Endometrial microvascular endothelial cells (primary cell): ENCODE measurements around the gene ZDHHC16. TPM values are rescaled to one million over a fixed set of nuclear protein-coding genes. Genes with fewer than 3 reads are reported as not detected.

Source experiments
- in situ Hi-C: cut with HindIII; loops from 2 replicates; pipeline ENCODE4 v1.10.0; 2017; ENCODE audit warnings: low sequenced_read_pairs, low pct_unique_long_range_greater_than_20kb; ENCODE audit errors: inconsistent ontology term
- total RNA-seq: library from RNA; depleted of rRNA; stranded (reverse); fragments of >200 nt; gene quantifications from one replicate; pipeline ENCODE4 v1.2.3, GENCODE V29; 2015; ENCODE audit errors: inconsistent ontology term

The ZDHHC16 gene
- total RNA-seq, 1 donor from 2014 or later: 62.8 TPM

DNA sequence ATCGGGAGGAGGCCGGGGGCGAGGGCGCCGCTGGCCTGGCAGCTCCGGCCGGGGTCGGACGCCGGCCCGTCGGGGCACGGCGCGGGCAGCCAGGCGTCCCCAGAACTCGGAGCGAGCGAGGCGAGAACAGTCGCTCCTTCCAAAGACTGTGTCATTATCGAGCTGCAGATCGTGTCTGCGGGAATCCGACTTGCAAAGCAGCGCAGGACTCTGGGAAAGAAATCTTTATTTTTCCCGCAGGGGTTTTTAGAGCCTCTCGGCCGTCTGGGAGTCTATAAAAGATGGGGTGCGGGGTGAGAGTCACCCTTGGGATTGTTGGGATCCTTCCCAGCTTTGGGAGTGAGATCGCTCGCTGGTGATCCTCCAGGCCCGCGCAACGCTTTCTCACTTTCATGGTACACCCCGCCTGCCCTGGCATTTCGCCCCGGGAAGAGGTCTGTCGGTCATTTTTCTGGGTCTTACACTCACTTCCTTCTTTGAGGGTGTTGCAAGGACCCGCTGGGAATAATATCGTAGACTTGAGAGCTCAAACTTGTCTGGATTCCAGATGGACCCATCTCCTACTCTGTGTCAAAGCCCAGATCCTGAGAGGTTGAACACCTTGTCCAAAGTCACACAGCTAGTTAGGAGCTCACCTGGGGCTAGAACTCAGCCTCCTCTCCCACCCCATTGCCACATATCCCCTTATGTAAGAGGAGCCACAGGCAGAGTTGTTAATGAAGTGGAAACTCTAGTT lies 53.8 kb downstream of the ZDHHC16 start:
- in situ Hi-C loops: no loop called here

DNA sequence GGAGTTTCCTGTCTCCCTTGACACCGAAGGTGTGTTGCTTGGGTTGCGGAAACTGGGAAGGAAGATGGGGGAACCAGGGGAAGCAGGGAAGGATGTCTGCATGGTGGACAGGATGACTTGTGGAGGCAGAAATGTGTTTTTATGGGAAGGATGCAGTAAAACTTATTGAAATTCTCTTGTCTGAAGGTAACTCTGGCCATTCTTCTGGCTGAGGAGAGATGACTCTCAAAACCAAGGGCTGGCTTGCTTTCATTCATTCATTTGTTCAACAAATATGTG lies 54.3 kb downstream of the ZDHHC16 start:
- in situ Hi-C loops: no loop called here

DNA sequence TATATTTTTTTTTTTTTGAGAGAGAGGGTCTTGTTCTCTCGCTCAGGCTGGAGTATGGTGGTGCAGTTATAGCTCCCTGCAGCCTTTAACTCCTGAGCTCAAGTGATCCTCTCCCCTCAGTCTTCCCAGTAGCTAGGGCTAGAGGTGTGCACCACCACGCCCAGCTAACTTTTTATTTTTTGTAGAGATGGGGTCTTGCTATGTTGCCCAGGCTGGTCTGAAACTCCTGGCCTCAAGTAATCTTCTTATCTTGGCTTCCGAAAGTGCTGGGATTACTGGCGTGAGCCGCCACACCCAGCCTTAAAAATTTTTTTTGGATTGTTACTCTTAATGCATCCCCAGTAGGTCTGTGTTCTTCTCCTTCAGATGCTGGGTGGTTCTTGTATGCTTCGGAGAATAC lies 56.9 kb downstream of the ZDHHC16 start:
- in situ Hi-C loops: no loop called here

DNA sequence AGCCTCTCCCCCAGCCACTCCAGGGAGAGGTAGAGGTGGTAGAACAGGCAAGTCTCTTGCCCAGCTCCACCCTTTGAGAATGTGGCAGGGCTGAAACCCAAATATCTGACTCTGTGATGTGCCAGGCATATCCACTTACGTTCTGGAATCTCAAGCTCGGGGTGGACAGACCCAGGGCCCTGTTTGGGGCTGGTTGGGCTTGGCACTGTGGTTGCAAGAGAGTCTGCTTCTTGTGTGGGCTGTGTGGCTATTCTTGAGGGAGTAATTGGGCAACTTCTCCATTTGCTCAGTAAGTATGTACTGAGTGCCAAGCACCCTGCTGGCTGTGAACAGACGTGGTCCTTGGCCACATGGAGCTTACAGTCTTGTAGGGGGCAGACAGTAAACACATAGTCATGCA lies 57.4 kb downstream of the ZDHHC16 start:
- in situ Hi-C loops: no loop called here

DNA sequence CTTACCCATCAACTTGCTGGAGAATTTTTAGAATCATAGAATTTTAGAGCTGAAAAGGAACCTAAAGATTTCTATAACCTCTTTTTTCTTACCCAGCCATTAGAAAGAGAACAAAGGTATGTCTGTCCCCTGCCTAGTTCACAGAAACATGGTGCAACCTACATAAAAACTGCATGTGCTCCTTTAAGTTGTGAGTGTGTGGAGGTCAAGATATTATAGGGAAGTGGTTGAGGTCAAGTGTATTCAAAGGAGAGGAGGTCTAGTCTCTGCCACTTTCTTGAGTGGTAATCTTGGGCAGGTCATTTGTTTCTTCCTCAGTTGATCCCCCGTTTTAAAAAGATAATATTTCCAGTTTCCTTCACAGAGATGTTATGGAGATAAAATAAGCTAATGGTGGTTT lies 59.2 kb downstream of the ZDHHC16 start:
- in situ Hi-C loops: no loop called here

DNA sequence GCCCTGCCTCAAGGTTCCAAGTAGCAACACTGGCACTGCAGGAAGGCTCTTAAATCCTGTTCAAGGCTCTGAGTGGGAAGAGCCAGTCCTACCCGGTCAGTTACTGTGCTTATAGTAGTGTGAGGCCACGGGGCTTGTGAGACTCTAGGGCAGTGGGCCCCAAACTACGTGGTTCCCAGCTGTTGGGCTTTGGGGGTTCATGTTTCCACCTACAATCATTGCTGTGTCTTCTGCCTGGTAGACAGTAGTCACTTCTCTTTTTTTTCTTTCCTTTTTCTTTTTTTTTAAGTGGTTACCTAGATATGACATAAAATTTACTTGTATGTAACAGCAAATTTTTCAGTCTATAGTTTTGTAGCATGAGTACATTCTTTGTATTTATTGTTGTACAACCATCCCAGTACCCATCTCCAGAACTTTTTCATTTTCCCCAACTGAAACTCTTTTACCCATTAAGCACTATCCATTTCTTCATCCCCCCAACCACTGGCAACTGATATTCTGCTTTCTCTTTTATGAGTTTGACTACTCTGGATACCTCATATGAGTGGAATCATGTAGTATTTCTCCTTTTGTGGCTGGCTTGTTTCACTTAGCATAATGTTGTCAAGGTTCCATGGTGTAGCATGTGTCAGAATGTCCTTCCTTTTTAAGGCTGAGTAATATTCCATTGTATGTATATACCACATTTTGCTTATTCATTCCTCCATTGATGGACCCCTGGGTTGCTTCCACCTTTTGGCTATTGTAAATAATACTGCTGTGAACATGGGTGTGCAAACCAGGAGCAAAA lies 60.4 kb downstream of the ZDHHC16 start:
- in situ Hi-C loops: no loop called here

Other genes with a start within 250 kb of the ZDHHC16 start
- 13.8 TPM for gene ARHGAP19, start 153.5 kb upstream of the ZDHHC16 start, total RNA-seq
- 0.84 TPM for gene FRAT1, start 126.9 kb upstream of the ZDHHC16 start, total RNA-seq
- 8.3 TPM for gene FRAT2, start 111.4 kb upstream of the ZDHHC16 start, total RNA-seq
- 27.9 TPM for gene RRP12, start 44.8 kb upstream of the ZDHHC16 start, total RNA-seq
- 735 TPM for gene PGAM1, start 20.0 kb upstream of the ZDHHC16 start, total RNA-seq
- 76.7 TPM for gene EXOSC1, start 169 bp upstream of the ZDHHC16 start, total RNA-seq
- gene MMS19, start 52.2 kb downstream of the ZDHHC16 start, total RNA-seq: 91.4 TPM
- gene UBTD1, start 52.7 kb downstream of the ZDHHC16 start, total RNA-seq: 34.5 TPM
- 2.5 TPM for gene ANKRD2, start 126.6 kb downstream of the ZDHHC16 start, total RNA-seq
- 0.37 TPM for gene HOGA1, start 138.2 kb downstream of the ZDHHC16 start, total RNA-seq
- gene C10orf62, start 143.5 kb downstream of the ZDHHC16 start, total RNA-seq: not detected
- 4.7 TPM for gene MORN4, start 187.3 kb downstream of the ZDHHC16 start, total RNA-seq
- 24.6 TPM for gene PI4K2A, start 194.5 kb downstream of the ZDHHC16 start, total RNA-seq
- gene AVPI1, start 241.1 kb downstream of the ZDHHC16 start, total RNA-seq: 3.6 TPM